GM19372 (cell line): ENCODE results near the gene PSMD9.

Source experiments
- ATAC-seq: cut with Tn5 transposase; IDR thresholded peaks from one replicate; pipeline ENCODE4 v1.9.1; 2021; ENCODE audit warnings: mild to moderate bottlenecking, low read depth, moderate library complexity; ENCODE audit not compliant: unreplicated experiment

Gene PSMD9

GRCh38 chr12:121949648-121950397 lies 61.2 kb downstream of the PSMD9 start:
- ATAC-seq: no peak

DNA sequence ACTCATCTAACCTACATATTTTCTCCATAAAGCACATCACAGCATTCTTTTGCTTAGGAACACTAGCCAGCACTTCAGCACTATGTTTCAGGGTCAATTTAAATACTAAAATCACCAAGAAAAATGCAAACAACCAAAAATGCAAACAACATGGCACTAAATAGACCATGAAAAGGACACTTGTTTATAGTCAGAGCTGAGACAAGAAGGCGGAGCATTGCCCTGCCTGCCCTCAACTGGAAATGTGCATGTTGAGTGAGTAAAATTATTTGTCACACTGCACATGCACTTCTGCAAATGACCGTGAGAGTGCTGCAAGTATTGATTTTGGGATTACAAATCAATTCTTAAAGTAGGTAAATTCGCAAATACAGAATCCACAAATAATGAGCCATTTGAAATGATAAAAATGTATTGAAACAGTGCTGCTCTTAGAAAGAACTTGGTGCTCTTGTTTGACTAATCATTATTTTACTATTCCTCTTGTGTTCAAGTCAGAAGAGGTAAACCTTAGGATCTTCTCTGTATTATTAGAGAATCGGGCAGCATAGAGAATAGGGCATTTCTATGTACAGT lies 64.6 kb downstream of the PSMD9 start:
- no peak for ATAC-seq

DNA sequence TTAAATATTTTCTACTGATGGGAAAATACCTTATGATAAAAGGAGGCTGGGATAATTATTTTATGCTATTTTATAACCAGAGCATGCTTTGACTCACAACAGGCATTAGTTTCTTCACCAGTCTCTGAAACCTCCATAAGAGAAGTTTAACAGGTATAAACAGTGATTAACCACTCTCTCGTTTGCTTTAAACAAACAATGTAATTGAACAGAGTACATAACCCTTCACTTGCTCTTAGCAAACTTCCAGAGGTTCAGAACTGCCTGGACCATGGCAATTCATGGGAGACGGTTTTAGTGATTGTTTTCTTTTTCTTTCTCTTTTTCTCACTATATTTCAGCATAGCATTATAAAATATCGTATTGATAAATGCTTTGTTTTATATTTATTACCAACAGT lies 65.1 kb downstream of the PSMD9 start:
- no peak for ATAC-seq

- no peak for ATAC-seq
Observed at GRCh38 chr12:121955258-121956237, 67.0 kb downstream of the PSMD9 start.

- ATAC-seq: no peak
Observed at GRCh38 chr12:121957861-121958515, 69.4 kb downstream of the PSMD9 start.

- no peak for ATAC-seq
Observed at GRCh38 chr12:121958541-121959240, 70.1 kb downstream of the PSMD9 start.

DNA sequence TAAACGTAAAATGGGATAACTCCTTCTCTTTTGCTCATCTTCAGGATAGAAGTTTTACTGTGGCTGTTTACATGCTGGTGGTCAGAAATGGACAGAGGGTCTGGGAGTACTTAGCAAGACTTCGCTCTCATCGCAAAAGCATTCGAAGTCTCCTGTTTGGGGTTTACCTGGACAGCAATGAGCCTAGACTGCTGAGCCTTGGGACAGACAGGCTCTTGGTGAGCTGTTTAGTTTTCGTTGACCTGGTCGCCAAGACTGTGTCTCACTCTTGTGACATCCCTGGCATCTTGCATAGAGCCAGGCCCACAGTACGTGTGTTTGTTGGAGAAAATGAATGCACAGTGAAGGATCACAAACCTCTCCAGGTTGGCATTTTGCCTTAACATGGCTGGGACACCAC lies 72.0 kb downstream of the PSMD9 start:
- no peak for ATAC-seq

DNA sequence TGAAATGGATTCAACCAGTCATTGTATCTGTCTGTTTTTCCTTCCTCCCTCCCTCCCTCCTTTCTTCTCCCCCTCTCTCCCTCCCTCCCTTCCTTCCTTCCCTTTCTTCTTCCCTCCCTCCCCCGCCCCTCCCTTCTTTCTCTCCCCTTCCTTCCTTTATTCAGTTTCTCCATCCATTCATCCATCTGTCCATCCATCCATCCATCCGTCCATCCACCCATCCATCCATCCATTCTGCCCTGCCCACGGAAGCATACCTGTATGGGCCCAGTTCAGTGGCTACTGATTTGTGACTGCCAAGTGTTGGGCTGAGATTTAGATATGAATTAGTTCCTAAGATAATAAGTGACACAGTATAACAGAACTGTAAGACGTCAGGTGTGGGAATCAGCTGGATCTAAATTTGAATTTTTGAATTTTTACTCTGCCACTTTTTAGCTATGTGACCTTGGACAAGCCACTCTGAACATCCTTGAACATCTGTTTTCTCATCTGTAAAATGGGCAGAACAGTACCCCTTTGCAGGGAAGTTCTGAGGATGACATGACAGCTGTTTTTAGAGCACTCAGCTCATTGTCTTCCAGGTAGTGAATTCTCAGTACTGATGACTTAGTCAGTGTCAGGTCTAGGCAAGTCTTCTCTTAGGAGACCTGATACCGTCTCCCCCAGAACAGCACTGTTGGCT lies 72.7 kb downstream of the PSMD9 start:
- ATAC-seq: no peak

DNA sequence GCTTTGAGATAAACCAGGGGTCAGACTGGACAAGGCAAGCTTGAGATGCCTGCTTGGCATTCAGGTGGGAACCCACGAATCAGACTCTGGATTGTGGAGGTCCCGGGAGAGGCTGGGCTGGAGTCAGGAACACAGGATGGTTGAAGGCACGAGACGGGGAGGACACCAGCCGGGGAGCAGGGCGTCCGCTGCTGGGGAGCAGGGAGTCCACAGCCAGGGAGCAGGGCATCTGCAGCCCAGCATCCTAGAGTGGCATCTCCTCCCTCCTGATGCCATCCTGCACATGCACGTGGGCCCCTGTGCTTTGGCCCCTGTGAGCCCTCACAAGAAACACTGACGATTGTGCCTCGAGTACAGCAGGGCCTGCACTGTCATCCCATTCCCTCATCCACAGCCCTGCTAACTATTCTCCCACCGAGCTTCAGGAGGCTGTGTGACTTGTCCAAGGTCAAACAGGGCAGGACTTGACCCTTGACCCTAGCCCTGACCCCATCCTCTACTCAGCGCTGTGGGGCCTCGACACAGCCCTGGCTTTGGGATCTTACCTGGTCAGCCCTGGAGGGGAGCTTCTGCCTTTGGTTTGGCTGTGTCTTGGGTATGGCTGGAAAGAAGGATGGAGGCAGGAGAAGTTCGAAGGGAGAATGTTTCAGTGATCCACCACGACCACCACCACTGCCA lies 74.9 kb downstream of the PSMD9 start:
- no peak for ATAC-seq

GRCh38 chr12:121964813-121965643 lies 76.4 kb downstream of the PSMD9 start:
- no peak for ATAC-seq

- no peak for ATAC-seq
Observed at GRCh38 chr12:121966959-121967358, 78.4 kb downstream of the PSMD9 start.
